ENCODE measurements around the gene CTDNEP1.

DNA sequence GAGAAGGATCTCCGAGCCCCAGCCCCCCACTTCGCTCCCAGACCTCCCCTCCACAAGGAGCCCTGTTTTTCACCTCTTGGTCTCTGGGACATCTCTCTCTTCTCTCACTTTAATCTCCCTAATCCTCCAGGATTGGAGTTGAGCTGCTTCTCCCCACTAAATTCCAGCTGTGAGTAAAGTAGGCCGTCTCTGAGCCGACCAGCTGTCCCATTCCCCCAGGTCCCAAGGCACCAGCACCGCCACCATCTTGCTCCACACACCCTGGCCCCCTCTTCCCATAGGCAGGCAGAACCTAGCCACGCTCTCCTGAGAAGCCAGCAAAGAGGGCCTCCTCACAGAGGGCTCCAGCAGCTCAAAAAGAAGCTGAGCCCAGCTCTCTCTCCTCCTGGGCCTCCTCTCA lies 32.8 kb downstream of the CTDNEP1 start:
- TF ChIP-seq, protein P1, sequence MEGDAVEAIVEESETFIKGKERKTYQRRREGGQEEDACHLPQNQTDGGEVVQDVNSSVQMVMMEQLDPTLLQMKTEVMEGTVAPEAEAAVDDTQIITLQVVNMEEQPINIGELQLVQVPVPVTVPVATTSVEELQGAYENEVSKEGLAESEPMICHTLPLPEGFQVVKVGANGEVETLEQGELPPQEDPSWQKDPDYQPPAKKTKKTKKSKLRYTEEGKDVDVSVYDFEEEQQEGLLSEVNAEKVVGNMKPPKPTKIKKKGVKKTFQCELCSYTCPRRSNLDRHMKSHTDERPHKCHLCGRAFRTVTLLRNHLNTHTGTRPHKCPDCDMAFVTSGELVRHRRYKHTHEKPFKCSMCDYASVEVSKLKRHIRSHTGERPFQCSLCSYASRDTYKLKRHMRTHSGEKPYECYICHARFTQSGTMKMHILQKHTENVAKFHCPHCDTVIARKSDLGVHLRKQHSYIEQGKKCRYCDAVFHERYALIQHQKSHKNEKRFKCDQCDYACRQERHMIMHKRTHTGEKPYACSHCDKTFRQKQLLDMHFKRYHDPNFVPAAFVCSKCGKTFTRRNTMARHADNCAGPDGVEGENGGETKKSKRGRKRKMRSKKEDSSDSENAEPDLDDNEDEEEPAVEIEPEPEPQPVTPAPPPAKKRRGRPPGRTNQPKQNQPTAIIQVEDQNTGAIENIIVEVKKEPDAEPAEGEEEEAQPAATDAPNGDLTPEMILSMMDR (conservative IDR thresholded peaks at IDR 0.05): no peak
- no peak for TF ChIP-seq ZFX (IDR thresholded peaks at IDR 0.05)
